A549 (cell line): ENCODE measurements around the gene DHX35. TPM values are rescaled to one million over a fixed set of nuclear protein-coding genes. Genes with fewer than 3 reads are reported as not detected.

Experiments used
- ATAC-seq, 2 experiments: fragments of 200-7000 bp in 1 of 2; fragments of >200 bp in 1 of 2; cut with Nextera tagmentation in 1 of 2; cut with Tn5 transposase in 1 of 2; 3 replicates each; pipeline versions ENCODE4 v1.8.0 to v1.9.1; 2018 to 2020; ENCODE audit warnings: mild to moderate bottlenecking in 1 of 2, moderate library complexity in 1 of 2
- CTCF ChIA-PET: fragments of 300-600 bp; sonication (Branson Sonifier 250); formaldehyde crosslinking; extraction: SDS; loops from one replicate; lab custom pipeline; 2021; ENCODE audit warnings: antibody characterized with exemption, inconsistent platforms; lab: Yijun Ruan, JAX
- POLR2A ChIA-PET: fragments of 350-600 bp; formaldehyde crosslinking; extraction: SDS; loops from one replicate; lab custom pipeline; 2021; ENCODE audit warnings: antibody characterized with exemption, inconsistent platforms; lab: Yijun Ruan, JAX
- DNase-seq, 2 experiments: peaks; one replicate each; pipeline versions ENCODE4 v3.0.0 to v3.0.0-alpha.2; 2011 to 2016; ENCODE audit warnings: low read depth in 1 of 2, low spot score in 1 of 2
- FAIRE-seq: peaks from 2 replicates; lab custom pipeline; 2011; peaks lifted over from hg19 to GRCh38; lab: Jason Lieb, UNC
- H3K27ac ChIP-seq, 2 experiments: fragments of >200 bp; sonication (Bioruptor Twin); formaldehyde crosslinking; 3 replicates each; pipeline ENCODE4 v1.5.1; 2016 to 2017
- H3K4me1 ChIP-seq: fragments of >200 bp; sonication (Bioruptor Twin); formaldehyde crosslinking; 3 replicates; pipeline ENCODE4 v1.6.1; 2016
- H3K4me2 ChIP-seq: fragments of >200 bp; sonication (Bioruptor Twin); formaldehyde crosslinking; 3 replicates; pipeline ENCODE4 v1.6.1; 2016
- H3K4me3 ChIP-seq: fragments of >200 bp; sonication (Bioruptor Twin); formaldehyde crosslinking; 3 replicates; pipeline ENCODE4 v1.5.1; 2016
- H3K9me3 ChIP-seq: fragments of >200 bp; sonication (Bioruptor Twin); formaldehyde crosslinking; 3 replicates; pipeline ENCODE4 v1.6.1; 2016
- ATOH8 ChIP-seq: fragments of 250-450 bp; sonication (Bioruptor Pico); IDR thresholded peaks from 2 replicates; pipeline ENCODE4 v1.5.0; 2020; ENCODE audit warnings: low read depth, mild to moderate bottlenecking, moderate library complexity
- CBX8 ChIP-seq: fragments of 200-600 bp; sonication (generic); IDR thresholded peaks from 2 replicates; pipeline ENCODE4 v1.6.1; 2016
- CEBPB ChIP-seq, 2 experiments: fragments of >200 bp in 1 of 2; sonication (Bioruptor Twin) in 1 of 2; formaldehyde crosslinking in 1 of 2; IDR thresholded peaks; 2 replicates each; pipeline ENCODE4 v1.6.1; 2012 to 2016
- CTCF ChIP-seq: fragments of >200 bp; sonication (Bioruptor Twin); formaldehyde crosslinking; IDR thresholded peaks from 3 replicates; pipeline ENCODE4 v1.5.1; 2016
- E2F6 ChIP-seq: IDR thresholded peaks from 2 replicates; pipeline ENCODE4 v1.6.1; 2012; ENCODE audit warnings: low read depth, borderline replicate concordance
- EHMT2 ChIP-seq: fragments of 200-600 bp; sonication (generic); IDR thresholded peaks from 2 replicates; pipeline ENCODE4 v1.6.1; 2016; ENCODE audit warnings: antibody characterized with exemption, low read depth, mild to moderate bottlenecking, moderate library complexity
- EP300 ChIP-seq, 2 experiments: fragments of >200 bp; sonication (Bioruptor Twin); formaldehyde crosslinking; IDR thresholded peaks; 2 replicates in 1 of 2; 3 replicates in 1 of 2; pipeline ENCODE4 v1.6.1; 2016 to 2017
- FOSB ChIP-seq: fragments of 250-450 bp; sonication (Bioruptor Pico); IDR thresholded peaks from 2 replicates; pipeline ENCODE4 v1.5.0; 2020; ENCODE audit warnings: mild to moderate bottlenecking, moderate library complexity
- GATA3 ChIP-seq: IDR thresholded peaks from 2 replicates; pipeline ENCODE4 v1.6.1; 2012; ENCODE audit warnings: borderline replicate concordance
- HOXB5 ChIP-seq: fragments of 250-450 bp; sonication (Bioruptor Pico); IDR thresholded peaks from 2 replicates; pipeline ENCODE4 v1.5.0; 2020; ENCODE audit warnings: mild to moderate bottlenecking, moderate library complexity
- JUN ChIP-seq, 2 experiments: fragments of >200 bp; sonication (Bioruptor Twin); formaldehyde crosslinking; IDR thresholded peaks; 2 replicates in 1 of 2; 3 replicates in 1 of 2; pipeline ENCODE4 v1.6.1; 2016 to 2017
- JUNB ChIP-seq: fragments of >200 bp; sonication (Bioruptor Twin); formaldehyde crosslinking; IDR thresholded peaks from 2 replicates; pipeline ENCODE4 v1.6.1; 2016
- KDM1A ChIP-seq: fragments of 200-600 bp; sonication (generic); IDR thresholded peaks from 2 replicates; pipeline ENCODE4 v1.6.1; 2016; ENCODE audit warnings: low read depth, mild to moderate bottlenecking
- KDM5A ChIP-seq: fragments of 200-600 bp; sonication (generic); IDR thresholded peaks from 2 replicates; pipeline ENCODE4 v1.6.1; 2016; ENCODE audit warnings: antibody characterized with exemption, mild to moderate bottlenecking
- NFE2L2 ChIP-seq: fragments of 150-350 bp; conservative IDR thresholded peaks from 2 replicates; pipeline ENCODE4 v1.6.1; 2014; ENCODE audit warnings: low read length
- POLR2AphosphoS2 ChIP-seq: conservative IDR thresholded peaks from 2 replicates; pipeline ENCODE4 v1.6.1; 2012; ENCODE audit warnings: low read length, improper control_type of control experiment, inconsistent platforms
- RAD21 ChIP-seq, 2 experiments: fragments of >200 bp in 1 of 2; sonication (Bioruptor Twin) in 1 of 2; formaldehyde crosslinking in 1 of 2; IDR thresholded peaks in 1 of 2; conservative IDR thresholded peaks in 1 of 2; 2 replicates in 1 of 2; 3 replicates in 1 of 2; pipeline ENCODE4 v1.6.1; 2012 to 2018; ENCODE audit warnings: inconsistent platforms in 1 of 2
- RFX5 ChIP-seq: fragments of 450-650 bp; IDR thresholded peaks from 2 replicates; pipeline ENCODE4 v1.7.1; 2014; ENCODE audit warnings: antibody characterized with exemption, mild to moderate bottlenecking, moderate library complexity
- SMC3 ChIP-seq: fragments of >200 bp; sonication (Bioruptor Twin); formaldehyde crosslinking; IDR thresholded peaks from 3 replicates; pipeline ENCODE4 v1.6.1; 2018; ENCODE audit warnings: inconsistent platforms
- SREBF2 ChIP-seq: fragments of 450-650 bp; IDR thresholded peaks from 2 replicates; pipeline ENCODE4 v1.6.1; 2014; ENCODE audit warnings: mild to moderate bottlenecking, moderate library complexity
- ZC3H11A ChIP-seq: fragments of 450-650 bp; IDR thresholded peaks from 2 replicates; pipeline ENCODE4 v1.6.1; 2014; ENCODE audit warnings: antibody characterized with exemption, mild to moderate bottlenecking
- ZFP36 ChIP-seq: fragments of 450-650 bp; IDR thresholded peaks from 2 replicates; pipeline ENCODE4 v1.6.1; 2014; ENCODE audit warnings: borderline replicate concordance; ENCODE audit not compliant: partially characterized antibody
- ZSCAN20 ChIP-seq: fragments of 250-450 bp; sonication (Bioruptor Pico); IDR thresholded peaks from 2 replicates; pipeline ENCODE4 v1.8.0; 2022; ENCODE audit warnings: mild to moderate bottlenecking, moderate library complexity
- WGBS: methylation state at CpG from one replicate; pipeline ENCODE4 v1.1.6; 2017; ENCODE audit errors: missing lambda C conversion rate; 5-methylcytosine and 5-hydroxymethylcytosine counted together
- polyA plus RNA-seq, 4 experiments: library from polyadenylated mRNA; depleted of rRNA in 3 of 4; stranded (reverse); fragments of >200 nt; fragmentation: RNase III in 1 of 4; extraction: RNeasy Plus Mini Kit Qiagen cat#74134 plus additional on column Dnase treatment in 1 of 4; gene quantifications; 2 replicates in 3 of 4; 3 replicates in 1 of 4; pipeline ENCODE4 v1.2.3, GENCODE V29; 2011 to 2017

DHX35 gene
- polyA plus RNA-seq, 2 of the 4 experiments (the other 2 are of a cell fraction), result 7.7 to 13.8 TPM

DNA sequence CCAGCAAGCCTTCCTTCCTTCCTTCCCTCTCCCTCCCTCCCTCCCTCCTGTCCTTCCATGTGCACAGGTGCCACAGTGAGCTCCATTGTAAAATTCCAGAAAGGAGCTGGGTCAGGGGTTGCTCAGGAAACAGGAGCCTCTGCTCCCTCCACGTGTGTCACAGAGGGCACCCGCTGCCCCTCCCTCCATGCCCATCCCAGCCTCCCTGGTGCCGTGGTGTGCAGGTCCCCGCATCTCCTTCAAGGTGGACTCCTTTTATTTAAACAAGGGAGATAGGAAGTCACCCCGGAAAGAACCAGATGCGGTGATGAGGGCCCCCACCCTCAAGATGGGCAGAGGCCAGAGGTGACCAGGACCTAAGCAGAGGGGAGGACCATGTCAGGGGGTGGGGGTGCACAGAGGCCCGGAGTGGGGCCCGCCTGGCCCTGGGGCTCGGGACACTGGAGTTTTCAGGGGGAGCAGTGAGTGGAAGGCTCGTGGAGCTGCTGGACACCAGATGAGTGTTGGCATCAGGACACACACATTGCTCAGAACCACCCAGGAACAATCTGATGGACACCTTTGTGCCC lies 85.4 kb downstream of the DHX35 start:
- no peak for DNase-seq
- POLR2A ChIA-PET, result no interaction called here
- TF ChIP-seq POLR2AphosphoS2 (no peak), ZFP36 (no peak), KDM5A (no peak), HOXB5 (CRISPR knock-in tag) (no peak), JUN (IDR thresholded peaks at IDR 0.05) (no peak), RFX5 (no peak), JUNB (no peak), EHMT2 (no peak), ATOH8 (no peak), ZC3H11A (no peak), EP300 (IDR thresholded peaks at IDR 0.05) (no peak), CTCF (no peak), ZSCAN20 (CRISPR knock-in tag) (no peak), FOSB (CRISPR knock-in tag) (no peak), E2F6 (no peak), KDM1A (no peak), SMC3 (no peak), CBX8 (no peak), GATA3 (no peak)
- 0 out of 3 replicates have a peak, but pooled peaks cover 4% of the 10 kb centered on the region for H3K4me1 ChIP-seq
- no peak overlapping the region for H3K4me2 ChIP-seq
- no peaks in the 10 kb centered on the region for H3K9me3 ChIP-seq
- 58% methylated on average over 10 of the region's 10 CpGs for WGBS
- no peak overlapping the region for H3K27ac ChIP-seq
- FAIRE-seq, result no peak
- CTCF ChIA-PET, result interaction anchor here (0.6 to 16.6 kb wide), 13 partner anchors 11 to 400 kb away, joined by 3 to 332 read pairs (median 18); partner anchors contain the start of genes DHX35 and FAM83D
- ATAC-seq, result no peak
- no peak overlapping the region for H3K4me3 ChIP-seq

DNA sequence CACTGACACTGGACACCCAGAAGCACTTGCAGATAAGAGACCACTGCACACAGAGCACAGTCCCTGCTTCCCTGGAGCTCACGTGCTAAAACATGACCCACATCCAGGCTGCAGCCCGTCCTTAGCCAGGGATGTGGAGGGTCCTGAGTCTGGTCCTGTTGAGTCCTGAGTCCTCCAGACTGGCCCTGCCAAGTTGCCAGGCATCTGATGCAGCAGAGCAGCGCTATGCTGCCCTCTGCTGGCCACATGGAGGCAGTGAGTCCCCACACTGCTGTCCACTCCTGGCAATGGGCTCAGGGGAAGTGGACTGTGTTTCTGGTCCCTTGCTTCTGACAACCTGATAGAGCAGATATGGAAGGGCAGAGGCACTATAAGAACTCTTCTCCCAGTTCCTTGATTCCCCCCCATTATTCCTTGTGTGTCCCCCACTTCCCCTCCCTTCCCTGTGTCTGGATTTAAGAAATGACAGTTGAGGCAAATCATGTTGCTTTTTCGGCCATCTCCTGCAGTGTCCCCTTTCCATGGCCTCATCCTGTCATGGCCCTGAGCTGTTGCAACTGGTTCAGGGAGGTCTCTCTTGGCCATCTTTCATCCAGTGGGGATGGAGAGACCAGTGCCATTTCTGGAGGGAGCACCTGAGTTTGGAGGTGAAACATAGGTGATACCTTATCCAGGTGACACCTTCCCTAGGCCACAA lies 86.0 kb downstream of the DHX35 start:
- TF ChIP-seq CTCF (peak; percentile 92), NFE2L2 (no peak), SMC3 (peak; percentile 67), POLR2AphosphoS2 (no peak), SREBF2 (no peak), CEBPB (IDR thresholded peaks at IDR 0.05) (no peak), RAD21 (conservative IDR thresholded peaks at IDR 0.05 in 1 of 2, IDR thresholded peaks at IDR 0.05 in 1 of 2) (peak; percentile 77 to 83), FOSB (CRISPR knock-in tag) (no peak), EHMT2 (no peak)
- no peak overlapping the region for H3K4me3 ChIP-seq
- no peak overlapping the region for H3K27ac ChIP-seq
- H3K4me2 ChIP-seq, result no peak overlapping the region
- peak; percentile 85 to 90 for ATAC-seq
- ChIA-PET POLR2A (interaction anchor here (0.9 kb wide), 1 partner anchor 34 kb away, joined by 3 read pairs; no protein-coding TSS in a partner anchor), CTCF (interaction anchor here (0.6 to 16.6 kb wide), 27 partner anchors 10 to 684 kb away, joined by 3 to 332 read pairs (median 5); partner anchors contain the start of genes DHX35 and FAM83D)
- WGBS, result 29% methylated on average over 4 of the region's 4 CpGs
- no peaks in the 10 kb centered on the region for H3K9me3 ChIP-seq
- DNase-seq, result peak; percentile 73 to 74
- FAIRE-seq, result no peak
- H3K4me1 ChIP-seq, result 0 out of 3 replicates have a peak, but pooled peaks cover 4% of the 10 kb centered on the region
